Adrenal gland (tissue), 12 donors: ENCODE measurements around the gene HCN3. TPM values are rescaled to one million over a fixed set of nuclear protein-coding genes. Genes with fewer than 3 reads are reported as not detected.

ENCODE experiments used
- DNase-seq, 7 donors: peaks; one replicate each; pipeline ENCODE4 v3.0.0-alpha.2; 2019 to 2020
- H3K27ac ChIP-seq, 5 donors: fragments of 200-600 bp; sonication (generic) in 4 of 5; 1 replicate in 3 of 5; 2 replicates in 2 of 5; pipeline versions ENCODE4 v1.5.1 to v1.8.0; 2016 to 2020; ENCODE audit warnings: mild to moderate bottlenecking in 1 of 5
- H3K27me3 ChIP-seq: fragments of 200-600 bp; 2 replicates; pipeline ENCODE4 v1.8.0; 2021
- H3K36me3 ChIP-seq, 2 donors: fragments of 200-600 bp; replicated peaks in 1 of 2; 1 replicate in 1 of 2; 2 replicates in 1 of 2; pipeline versions ENCODE4 v1.5.1 to v1.8.0; 2018 to 2022
- H3K4me1 ChIP-seq, 2 donors: fragments of 200-600 bp; replicated peaks in 1 of 2; 1 replicate in 1 of 2; 2 replicates in 1 of 2; pipeline versions ENCODE4 v1.5.1 to v1.8.0; 2018 to 2021
- H3K4me3 ChIP-seq, 4 donors: fragments of 200-600 bp; sonication (generic) in 3 of 4; one replicate each; pipeline ENCODE4 v1.5.1; 2016 to 2018
- H3K9me3 ChIP-seq, 3 donors: fragments of 200-600 bp; sonication (generic) in 1 of 3; replicated peaks in 1 of 3; 1 replicate in 2 of 3; 2 replicates in 1 of 3; pipeline versions ENCODE4 v1.5.1 to v1.8.0; 2016 to 2021
- CTCF ChIP-seq, 6 experiments: fragments of 450-650 bp in 4 of 6; fragments of 200-600 bp in 2 of 6; sonication (generic) in 1 of 6; IDR thresholded peaks; 1 replicate in 5 of 6; 2 replicates in 1 of 6; pipeline versions ENCODE4 v1.5.1 to v1.8.0; 2016 to 2021; ENCODE audit warnings: antibody characterized with exemption in 6 of 6, mild to moderate bottlenecking in 2 of 6, moderate library complexity in 1 of 6
- POLR2A ChIP-seq, 2 donors: fragments of 450-650 bp; IDR thresholded peaks; one replicate each; pipeline ENCODE4 v1.6.1; 2017; ENCODE audit warnings: antibody characterized with exemption in 2 of 2, mild to moderate bottlenecking in 2 of 2, moderate library complexity in 1 of 2
- WGBS, 4 donors: extraction: QIAGEN DNeasy Blood & Tissue Kit in 2 of 4; methylation state at CpG; one replicate each; pipeline versions ENCODE4 v1.1.5 to v1.1.7; 2013 to 2017; 5-methylcytosine and 5-hydroxymethylcytosine counted together
- intact Hi-C, 2 donors: fragments of 100-400 bp; cut with DNase I; formaldehyde crosslinking; loops; one replicate each; pipeline versions ENCODE4 v1.14.1 to v1.15.0; 2022 to 2023
- polyA plus RNA-seq, 3 donors: library from polyadenylated mRNA; stranded (reverse); fragments of 200-250 nt in 2 of 3; fragments of 350-450 nt in 1 of 3; fragmentation: Illumina TruSeq in 1 of 3; extraction: RNeasy Lipid Tissue Mini Kit (QIAGEN cat#74804) in 1 of 3; gene quantifications; one replicate each; pipeline ENCODE4 v1.2.3, GENCODE V29; 2013 to 2014
- total RNA-seq, 9 donors: library from RNA; depleted of rRNA in 4 of 9; stranded (reverse); fragments of >200 nt in 4 of 9; fragments of 120-200 nt in 1 of 9; fragmentation: NEBNext Ultra II Directional in 1 of 9; extraction: Animal tissue kit (Norgen Biotek cat#: 25700) in 1 of 9; gene quantifications; one replicate each; pipeline versions ENCODE4 v1.1.0 to v1.2.4, GENCODE V29; 2013 to 2023
- donor health status: healthy with polysubstance abuse.
- donor health status: Bipolar disorder and iron deficiency.
- donor health status: DM: yes; HTN: yes; CAD: no.
- donor health status: DM: no; HTN: no; CAD: no.
- donor health status: DM: no; HTN: no; CAD: no.
- donor health status: DM: yes; HTN: yes; CAD: no.

The HCN3 gene
- total and polyA plus RNA-seq, 12 donors = 1.0 to 14.5 (median 3.7) TPM

DNA sequence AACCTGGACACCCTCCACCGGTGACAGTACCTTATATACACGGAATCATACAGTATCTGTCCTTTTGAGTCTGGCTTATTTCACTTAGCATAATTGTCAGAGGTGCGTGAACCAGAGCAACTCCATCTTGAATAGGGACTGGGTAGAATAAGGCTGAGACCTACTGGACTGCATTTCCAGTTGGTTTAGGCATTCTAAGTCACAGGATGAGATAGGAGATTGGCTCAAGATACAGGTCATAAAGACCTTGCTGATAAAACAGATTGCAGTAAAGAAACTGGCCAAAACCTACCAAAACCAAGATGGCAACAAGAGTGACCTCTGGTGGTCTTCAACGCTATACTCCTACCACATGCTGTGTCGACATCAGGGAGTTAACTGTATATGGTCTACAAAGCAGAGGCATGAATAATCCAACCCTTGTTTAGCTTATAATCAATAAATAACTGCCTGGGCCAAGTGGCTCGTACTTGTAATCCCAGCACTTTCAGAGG lies 30.0 kb downstream of the HCN3 start:
- Histone ChIP-seq H3K9me3 (no peaks in the 10 kb centered on the region), H3K4me1 (peaks cover 9 to 33% of the 10 kb centered on the region in 2 donors), H3K27me3 (no peaks in the 10 kb centered on the region), H3K27ac (peak overlapping the region in 4 of 5 donors; percentile 79 to 95 (median 88)), H3K4me3 (no peak overlapping the region), H3K36me3 (peaks cover 0 to under 1% of the 10 kb centered on the region in 2 donors)
- 39 to 45% (median 42%) methylated on average over 6 of the region's 6 CpGs for WGBS, 4 donors
- TF ChIP-seq CTCF (IDR thresholded peaks at IDR 0.05) = peak in 4 of 6 experiments; percentile 34 to 51 (median 42)
- no peak for TF ChIP-seq POLR2A (IDR thresholded peaks at IDR 0.05)
- intact Hi-C loops = loop anchor here in 1 of 2 donors (5.0 kb wide), 1 partner anchor 45 kb away; the partner anchor contains the start of gene SCAMP3
- DNase-seq = peak in 4 of 7 donors; percentile 26 to 65 (median 52)

- Histone ChIP-seq H3K36me3 (peaks cover 0 to 4% of the 10 kb centered on the region in 2 donors), H3K9me3 (no peaks in the 10 kb centered on the region), H3K27ac (peak within 1 kb of the TSS; percentile 79 to 95 (median 89)), H3K4me3 (peak within 1 kb of the TSS; percentile 51 to 79 (median 63)), H3K4me1 (peaks cover 9 to 33% of the 10 kb centered on the region in 2 donors), H3K27me3 (no peaks in the 10 kb centered on the region)
- DNase-seq = peak; percentile 98 to 100 (median 99)
- TF ChIP-seq CTCF (IDR thresholded peaks at IDR 0.05) (peak in 5 of 6 experiments; percentile 16 to 46 (median 35)), POLR2A (IDR thresholded peaks at IDR 0.05) (peak; percentile 72 to 87)
- intact Hi-C loops = loop anchor here in 1 of 2 donors (5.0 kb wide), 1 partner anchor 46 kb away; the partner anchor contains the start of gene SCAMP3
- WGBS, 4 donors = 0 to 1% (median 0%) methylated on average over 25 to 51 of the region's 51 CpGs
Measured at GRCh38 chr1:155308493-155309422, 31.5 kb downstream of the HCN3 start, which contains the start of gene FDPS. FDPS (plus strand) TSS chr1:155308866; CDS start chr1:155309790, 924 bp downstream.

DNA sequence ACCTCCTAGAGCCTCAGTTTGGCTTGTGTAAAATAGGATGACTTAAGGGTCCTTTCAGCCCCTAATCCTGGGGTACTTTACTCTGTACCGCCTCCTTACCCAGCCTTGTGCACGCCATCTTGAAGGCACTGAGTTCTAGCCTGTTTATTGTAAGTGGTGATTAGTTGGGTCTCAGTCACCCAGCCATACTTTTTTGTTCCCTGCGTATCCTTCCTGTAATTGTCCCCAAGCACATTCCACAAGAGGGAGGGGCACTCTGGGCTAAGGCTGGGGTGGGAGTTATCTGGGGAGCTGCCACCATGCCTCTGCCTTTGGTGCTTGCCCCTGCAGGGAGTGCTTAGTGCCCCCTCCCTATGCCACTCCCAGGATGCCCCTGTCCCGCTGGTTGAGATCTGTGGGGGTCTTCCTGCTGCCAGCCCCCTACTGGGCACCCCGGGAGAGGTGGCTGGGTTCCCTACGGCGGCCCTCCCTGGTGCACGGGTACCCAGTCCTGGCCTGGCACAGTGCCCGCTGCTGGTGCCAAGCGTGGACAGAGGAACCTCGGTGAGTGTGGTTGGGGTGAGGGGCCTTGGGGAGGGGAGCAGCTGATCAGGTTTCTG lies 32.3 kb downstream of the HCN3 start:
- DNase-seq = peak; percentile 41 to 70 (median 63)
- H3K27me3 ChIP-seq = no peaks in the 10 kb centered on the region
- peaks cover 0 to 8% of the 10 kb centered on the region in 2 donors for H3K36me3 ChIP-seq
- H3K4me3 ChIP-seq = peak overlapping the region; percentile 51 to 79 (median 63)
- TF ChIP-seq POLR2A (IDR thresholded peaks at IDR 0.05) = peak in 1 of 2 donors; percentile 5
- TF ChIP-seq CTCF (IDR thresholded peaks at IDR 0.05) = no peak
- peak overlapping the region; percentile 23 to 95 (median 79) for H3K27ac ChIP-seq
- 1 to 15% (median 8%) methylated on average over 5 to 11 of the region's 11 CpGs for WGBS, 4 donors
- no peaks in the 10 kb centered on the region for H3K9me3 ChIP-seq
- intact Hi-C loops = loop anchor here in 1 of 2 donors (5.0 kb wide), 1 partner anchor 47 kb away; the partner anchor contains the start of gene SCAMP3
- peaks cover 9 to 33% of the 10 kb centered on the region in 2 donors for H3K4me1 ChIP-seq
